Cortex of kidney (tissue), 1 donor: ENCODE results near the gene FKBP6.
"Not testable (repeated sequence)": the region's sequence is repeated elsewhere in the genome, so short reads cannot be mapped to it uniquely, and the experiment has no call there.

Source experiments
- DNase-seq: peaks from one replicate; lab custom pipeline; 2025; lab: John Stamatoyannopoulos, UW

FKBP6 gene

GRCh38 chr7:73324081-73324845 is 3.7 kb upstream of the FKBP6 start:
- DNase-seq: not testable (repeated sequence)

GRCh38 chr7:73325424-73325823 is 2.5 kb upstream of the FKBP6 start:
- DNase-seq: not testable (repeated sequence)

- DNase-seq: not testable (repeated sequence)
Measured at GRCh38 chr7:73327449-73327848, 512 bp upstream of the FKBP6 start.

DNA sequence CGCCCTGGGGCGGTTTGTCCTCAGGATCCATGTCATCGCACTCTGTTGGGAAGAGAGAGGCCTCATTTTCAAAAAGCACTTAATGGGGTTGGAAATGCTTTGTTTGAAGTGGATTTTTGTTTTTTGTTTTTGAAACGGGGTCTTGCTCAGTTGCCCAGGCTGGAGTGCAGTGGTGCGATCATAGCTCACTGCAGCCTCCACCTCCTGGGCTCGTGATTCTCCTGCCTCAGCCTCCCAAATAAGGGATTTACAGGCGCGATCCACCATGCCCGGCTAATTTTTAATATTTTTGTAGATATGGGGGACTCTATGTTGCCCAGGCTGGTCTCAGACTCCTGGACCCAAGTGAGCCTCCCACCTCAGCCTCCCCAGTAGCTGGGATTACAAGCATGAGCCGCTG is 735 bp downstream of the FKBP6 start:
- DNase-seq: no peak

- DNase-seq: no peak
Measured at GRCh38 chr7:73329861-73330581, 2.1 kb downstream of the FKBP6 start.

- no peak for DNase-seq
Measured at GRCh38 chr7:73330772-73331171, 2.8 kb downstream of the FKBP6 start.

DNA sequence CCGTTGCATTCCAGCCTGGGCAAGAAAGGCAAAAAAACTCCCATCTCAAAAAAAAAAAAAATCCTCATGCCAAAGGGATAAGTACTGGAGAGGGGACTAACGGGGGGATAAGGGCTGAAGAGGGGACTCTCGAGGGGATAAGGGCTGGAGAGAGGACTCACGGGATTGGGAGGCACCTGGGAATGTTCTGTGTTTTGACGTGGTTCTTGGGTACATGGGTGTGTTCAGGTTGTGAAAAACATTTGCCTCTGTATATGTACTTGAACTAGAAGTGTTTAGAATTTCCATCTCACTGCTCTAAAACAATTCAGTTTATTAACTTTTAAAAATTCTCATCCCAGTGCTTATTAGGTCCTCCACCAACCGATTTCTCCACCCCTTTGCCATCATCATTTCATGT is 4.5 kb downstream of the FKBP6 start:
- DNase-seq: no peak

DNA sequence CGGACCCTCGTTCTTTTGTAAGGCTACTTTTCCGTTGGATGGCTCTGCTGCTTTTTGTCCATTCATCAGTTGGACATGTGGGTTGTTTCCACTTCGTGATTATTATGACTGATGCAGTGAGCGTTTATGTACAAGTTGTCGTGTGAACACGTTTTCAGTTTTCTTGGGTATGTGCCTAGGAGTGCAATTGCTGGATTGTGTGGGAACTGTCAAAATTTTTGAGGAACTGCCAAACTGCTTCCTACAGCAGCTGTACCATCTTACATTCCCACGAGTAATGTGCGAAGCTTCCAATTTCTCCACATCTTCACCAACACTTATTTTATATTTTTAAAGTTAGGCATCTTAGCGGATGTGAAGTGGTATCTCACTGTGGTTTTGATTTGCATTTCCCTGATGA is 10.4 kb downstream of the FKBP6 start:
- DNase-seq: no peak

- DNase-seq: no peak
Measured at GRCh38 chr7:73340514-73340913, 12.6 kb downstream of the FKBP6 start.

DNA sequence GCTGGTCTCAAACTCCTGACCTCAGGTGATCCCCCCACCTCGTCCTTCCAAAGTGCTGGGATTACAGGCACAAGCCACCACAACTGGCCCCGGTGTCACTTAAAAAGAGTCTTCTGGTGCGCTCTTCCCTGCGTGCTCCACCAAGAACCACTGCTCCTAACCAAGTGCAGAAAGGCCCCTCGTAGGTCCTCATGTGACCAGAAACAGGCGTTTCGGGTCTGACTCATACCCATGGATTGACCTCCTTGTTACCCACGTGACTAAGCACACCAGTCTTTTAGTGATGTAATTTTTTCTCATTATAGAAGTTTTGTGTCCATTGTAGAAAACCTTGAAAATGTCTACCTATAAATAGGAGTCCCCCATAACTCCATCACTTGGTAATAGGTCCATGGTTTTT is 13.9 kb downstream of the FKBP6 start:
- DNase-seq: no peak

- DNase-seq: no peak
Measured at GRCh38 chr7:73342645-73343044, 14.7 kb downstream of the FKBP6 start.

- DNase-seq: no peak
Measured at GRCh38 chr7:73343671-73344380, 15.9 kb downstream of the FKBP6 start.

DNA sequence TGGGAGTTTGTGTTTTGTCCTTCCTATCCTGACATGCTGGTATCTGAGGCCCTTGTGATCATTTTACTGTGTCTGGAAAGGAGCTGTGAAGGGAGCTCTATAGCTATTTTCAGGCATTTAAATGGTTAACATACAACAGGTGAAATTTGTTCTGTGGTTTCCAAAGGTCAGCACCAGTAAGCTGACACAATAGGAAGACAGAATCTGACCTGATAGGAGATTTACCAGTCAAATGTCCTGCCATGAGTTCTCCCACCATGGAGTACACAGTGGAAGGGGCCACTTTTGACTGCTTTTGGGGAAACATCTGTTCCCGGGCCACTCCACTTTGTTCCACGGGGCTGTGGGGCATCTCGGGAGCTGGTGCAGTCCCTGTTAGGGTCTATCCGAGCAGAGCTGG is 17.6 kb downstream of the FKBP6 start:
- no peak for DNase-seq

DNA sequence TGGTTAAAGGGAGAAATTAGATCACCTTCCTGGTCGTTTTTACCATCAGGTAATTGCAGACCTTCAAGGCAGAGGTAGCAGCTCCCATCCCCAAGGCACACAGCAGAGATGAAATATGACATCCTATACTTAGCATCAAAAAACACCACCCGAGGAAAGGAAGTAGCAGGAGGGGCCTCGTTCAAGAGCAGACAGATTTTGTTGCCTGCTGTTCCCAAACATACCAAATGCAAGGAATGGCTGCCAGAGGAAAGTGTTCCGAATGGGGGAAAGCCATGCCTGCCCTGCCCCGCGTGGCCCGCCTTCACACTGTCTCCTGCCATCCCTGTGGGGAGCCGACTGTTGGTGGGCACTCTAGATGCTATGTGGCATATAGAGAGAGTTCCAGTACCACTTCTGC is 18.0 kb downstream of the FKBP6 start:
- DNase-seq: no peak

DNA sequence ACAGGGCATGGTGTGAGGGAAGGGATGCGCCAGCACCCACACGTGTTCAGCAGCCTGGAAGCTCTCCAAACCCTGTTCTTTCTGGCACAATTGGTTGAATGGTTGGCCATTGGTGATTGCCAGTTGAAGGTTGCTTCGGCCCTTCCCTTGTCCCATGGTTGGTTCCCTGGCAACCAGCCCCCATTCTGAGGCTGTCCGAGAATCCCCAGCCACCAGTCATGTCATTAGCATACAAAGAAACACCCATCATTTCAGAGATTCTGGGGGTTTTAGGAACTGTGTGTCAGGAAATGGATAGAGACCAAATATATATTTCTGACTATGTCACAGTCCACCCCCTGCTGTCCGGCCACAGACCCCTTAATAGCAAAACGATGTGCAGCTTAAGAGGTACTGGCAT is 21.8 kb downstream of the FKBP6 start:
- no peak for DNase-seq

GRCh38 chr7:73350306-73351068 is 22.5 kb downstream of the FKBP6 start:
- DNase-seq: no peak

DNA sequence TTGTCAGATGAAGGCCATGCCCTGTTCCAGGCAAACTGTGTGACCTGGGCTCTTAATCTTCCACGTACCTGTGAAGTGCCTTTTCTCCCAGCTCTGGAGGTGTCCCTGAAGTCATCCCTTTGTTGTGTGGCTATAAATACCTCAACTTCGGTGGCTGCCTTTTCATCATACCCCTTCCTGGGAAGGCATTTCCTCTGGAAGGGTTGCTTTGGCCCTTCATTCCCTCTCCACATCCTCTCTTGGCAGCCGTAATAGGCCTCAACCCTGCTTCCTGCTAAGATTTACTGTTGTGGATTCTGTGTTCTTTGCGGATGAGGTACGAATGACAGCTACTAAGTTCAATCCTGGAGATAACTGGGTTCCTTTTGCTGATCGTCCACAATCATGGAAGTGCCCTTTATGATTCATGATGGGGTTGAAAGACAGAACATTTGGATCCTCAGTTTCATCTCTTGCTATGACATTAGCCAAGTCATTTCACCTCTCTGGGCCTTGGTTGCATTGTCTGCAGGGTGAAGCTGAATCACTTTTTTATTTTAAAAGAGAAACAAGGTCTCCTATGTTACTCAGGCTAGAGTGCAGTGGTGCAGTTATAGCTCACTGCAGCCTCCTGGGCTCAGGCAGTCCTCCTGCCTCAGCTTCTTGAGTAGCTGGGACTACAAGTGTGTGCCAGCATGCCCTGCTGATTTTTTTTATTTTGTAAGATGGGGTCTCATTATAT is 23.6 kb downstream of the FKBP6 start:
- no peak for DNase-seq

- DNase-seq: no peak
Measured at GRCh38 chr7:73352784-73353183, 24.8 kb downstream of the FKBP6 start.

DNA sequence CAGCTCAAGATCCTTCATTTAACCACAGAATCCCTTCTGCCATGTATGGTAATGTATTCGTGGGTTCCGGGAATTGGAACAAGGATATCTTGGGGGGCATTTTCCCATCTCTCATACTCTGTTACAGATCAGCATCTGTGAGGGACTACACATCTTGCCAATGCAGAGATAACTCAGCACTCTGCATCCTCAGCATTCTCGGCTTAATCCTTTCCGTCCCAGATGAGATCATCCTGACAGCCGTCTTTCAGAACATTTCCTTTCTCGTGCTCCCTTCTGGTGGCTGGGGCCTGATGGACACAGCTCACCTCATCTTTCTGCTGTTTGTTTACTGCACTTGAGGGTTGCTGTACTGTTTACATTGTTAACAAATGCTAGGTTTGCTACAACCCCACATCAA is 25.3 kb downstream of the FKBP6 start:
- DNase-seq: no peak

- DNase-seq: no peak
Measured at GRCh38 chr7:73354196-73354595, 26.2 kb downstream of the FKBP6 start.

DNA sequence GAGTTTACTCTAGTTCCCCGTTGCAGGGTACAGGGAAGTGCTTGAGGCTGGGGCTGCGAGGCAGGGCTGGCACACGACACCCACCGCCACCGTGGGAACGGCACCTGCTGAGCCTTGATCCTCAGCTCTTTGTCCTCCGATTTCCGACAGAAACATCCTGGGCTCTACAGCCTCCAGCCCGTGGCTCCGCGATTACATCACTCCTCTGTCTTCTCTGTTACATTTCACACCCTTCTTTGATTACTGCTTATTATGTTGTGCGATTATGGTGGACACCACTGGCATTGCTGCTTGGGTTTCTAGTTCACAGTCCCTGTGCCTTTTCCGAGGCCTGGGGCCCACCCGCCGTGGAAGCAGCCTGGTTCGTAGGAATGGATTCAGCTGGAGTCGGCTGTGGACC is 26.9 kb downstream of the FKBP6 start:
- DNase-seq: no peak

- DNase-seq: no peak
Measured at GRCh38 chr7:73356159-73356558, 28.2 kb downstream of the FKBP6 start.
